Measurements from ENCODE around the gene PLEKHM2.

PLEKHM2 gene

DNA sequence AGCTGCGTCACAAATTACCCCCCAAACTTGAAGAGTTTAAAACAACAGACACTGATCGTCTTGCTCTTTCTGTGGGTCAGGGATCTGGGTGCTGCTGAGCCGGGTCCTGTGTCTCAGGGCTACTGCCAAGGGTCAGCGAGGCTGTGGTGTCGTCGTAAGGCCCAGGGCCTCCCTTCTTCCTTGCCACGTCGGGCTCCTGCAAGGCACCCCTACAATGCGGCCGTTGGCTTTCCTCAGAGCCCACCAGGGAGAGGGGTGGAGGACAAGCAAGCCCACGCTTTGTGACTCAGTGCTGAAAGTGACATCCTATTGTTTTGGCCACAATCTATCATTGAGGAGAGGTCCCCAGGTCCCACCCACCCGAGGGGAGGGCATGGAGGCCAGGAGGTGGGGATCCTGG, 66.8 kb downstream of the PLEKHM2 start:
- Histone ChIP-seq H3K27me3 (ENCODE audit: control insufficient read depth, insufficient read depth, low read length) (no peaks in the 10 kb centered on the region), H3K4me3 (ENCODE audit: low read length) (no peak overlapping the region), H3K9me3 (replicated peaks; ENCODE audit: low read length) (no peaks in the 10 kb centered on the region)

DNA sequence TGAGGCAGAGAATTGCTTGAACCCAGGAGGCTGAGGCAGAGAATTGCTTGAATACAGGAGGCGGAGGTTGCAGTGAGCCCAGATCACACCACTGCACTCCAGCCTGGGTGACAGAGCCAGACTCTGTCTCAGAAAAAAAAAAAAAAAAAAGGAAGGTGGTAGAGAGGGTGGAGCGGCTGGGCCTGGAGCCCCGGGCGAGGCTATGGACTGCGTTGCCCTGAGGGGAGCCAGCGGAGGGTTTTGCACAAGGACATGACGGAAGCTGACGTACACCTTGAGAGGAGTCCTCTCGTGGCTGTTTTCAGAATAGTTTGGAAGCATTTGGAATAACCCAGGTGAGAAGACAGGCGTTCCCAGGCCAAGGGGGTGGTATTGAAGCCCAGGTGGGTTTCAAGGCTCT, 67.6 kb downstream of the PLEKHM2 start:
- no peaks in the 10 kb centered on the region for H3K36me3 ChIP-seq (ENCODE audit: insufficient read depth, low read length)
- no peak overlapping the region for H3K9ac ChIP-seq (ENCODE audit: low read depth, low read length)
- H3K4me3 ChIP-seq (ENCODE audit: low read length) = no peak overlapping the region
- H3K4me1 ChIP-seq (ENCODE audit: control insufficient read depth, insufficient read depth, low read length) = peaks cover 27% of the 10 kb centered on the region
- H3K4me2 ChIP-seq (ENCODE audit: low read length) = no peak overlapping the region
- H3K9me3 ChIP-seq (replicated peaks; ENCODE audit: low read length) = no peaks in the 10 kb centered on the region
- no peaks in the 10 kb centered on the region for H3K27me3 ChIP-seq (ENCODE audit: control insufficient read depth, insufficient read depth, low read length)

More for the DNA sequence above, 66.8 kb downstream of the PLEKHM2 start:
- Histone ChIP-seq H3K9ac (ENCODE audit: low read depth, low read length) (no peak overlapping the region), H3K36me3 (ENCODE audit: insufficient read depth, low read length) (no peaks in the 10 kb centered on the region), H3K4me1 (ENCODE audit: control insufficient read depth, insufficient read depth, low read length) (peaks cover 19% of the 10 kb centered on the region), H3K4me2 (ENCODE audit: low read length) (no peak overlapping the region)

- Histone ChIP-seq H3K9ac (ENCODE audit: low read depth, low read length) (no peak overlapping the region), H3K4me2 (ENCODE audit: low read length) (no peak overlapping the region), H3K4me1 (ENCODE audit: control insufficient read depth, insufficient read depth, low read length) (peaks cover 40% of the 10 kb centered on the region), H3K4me3 (ENCODE audit: low read length) (no peak overlapping the region), H3K36me3 (ENCODE audit: insufficient read depth, low read length) (no peaks in the 10 kb centered on the region), H3K27me3 (ENCODE audit: control insufficient read depth, insufficient read depth, low read length) (no peaks in the 10 kb centered on the region), H3K9me3 (replicated peaks; ENCODE audit: low read length) (no peaks in the 10 kb centered on the region)
These were observed 69.7 kb downstream of the PLEKHM2 start for GRCh38 chr1:15753776-15754175.

- Histone ChIP-seq H3K4me2 (ENCODE audit: low read length) (no peak overlapping the region), H3K9ac (ENCODE audit: low read depth, low read length) (no peak overlapping the region), H3K9me3 (replicated peaks; ENCODE audit: low read length) (no peaks in the 10 kb centered on the region), H3K4me1 (ENCODE audit: control insufficient read depth, insufficient read depth, low read length) (peaks cover 28% of the 10 kb centered on the region), H3K27me3 (ENCODE audit: control insufficient read depth, insufficient read depth, low read length) (no peaks in the 10 kb centered on the region), H3K4me3 (ENCODE audit: low read length) (no peak overlapping the region), H3K36me3 (ENCODE audit: insufficient read depth, low read length) (no peaks in the 10 kb centered on the region)
These were observed 71.0 kb downstream of the PLEKHM2 start for GRCh38 chr1:15755021-15755645.

DNA sequence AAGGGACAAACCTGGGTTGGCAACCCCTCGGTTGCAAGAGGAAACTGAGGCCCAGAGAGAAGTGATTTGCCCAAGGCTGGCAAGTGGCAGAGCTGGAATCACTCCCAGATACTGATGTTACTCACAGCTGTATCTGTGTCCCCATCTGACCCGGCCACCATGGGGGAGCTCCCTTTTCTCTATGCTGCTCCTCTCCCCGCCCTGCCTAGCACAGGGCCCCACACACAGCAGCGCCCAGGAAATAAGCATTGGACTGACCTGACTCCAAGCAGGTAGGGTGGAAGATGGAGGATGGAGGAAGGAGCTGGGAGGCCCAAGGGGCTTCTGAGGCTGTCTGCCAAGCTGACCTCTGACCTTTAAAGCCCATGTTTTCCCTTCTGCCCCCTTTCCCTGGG, 71.5 kb downstream of the PLEKHM2 start:
- H3K4me2 ChIP-seq (ENCODE audit: low read length) = no peak overlapping the region
- no peaks in the 10 kb centered on the region for H3K27me3 ChIP-seq (ENCODE audit: control insufficient read depth, insufficient read depth, low read length)
- H3K9me3 ChIP-seq (replicated peaks; ENCODE audit: low read length) = no peaks in the 10 kb centered on the region
- H3K4me1 ChIP-seq (ENCODE audit: control insufficient read depth, insufficient read depth, low read length) = peaks cover 29% of the 10 kb centered on the region
- no peak overlapping the region for H3K9ac ChIP-seq (ENCODE audit: low read depth, low read length)
- no peaks in the 10 kb centered on the region for H3K36me3 ChIP-seq (ENCODE audit: insufficient read depth, low read length)
- no peak overlapping the region for H3K4me3 ChIP-seq (ENCODE audit: low read length)

DNA sequence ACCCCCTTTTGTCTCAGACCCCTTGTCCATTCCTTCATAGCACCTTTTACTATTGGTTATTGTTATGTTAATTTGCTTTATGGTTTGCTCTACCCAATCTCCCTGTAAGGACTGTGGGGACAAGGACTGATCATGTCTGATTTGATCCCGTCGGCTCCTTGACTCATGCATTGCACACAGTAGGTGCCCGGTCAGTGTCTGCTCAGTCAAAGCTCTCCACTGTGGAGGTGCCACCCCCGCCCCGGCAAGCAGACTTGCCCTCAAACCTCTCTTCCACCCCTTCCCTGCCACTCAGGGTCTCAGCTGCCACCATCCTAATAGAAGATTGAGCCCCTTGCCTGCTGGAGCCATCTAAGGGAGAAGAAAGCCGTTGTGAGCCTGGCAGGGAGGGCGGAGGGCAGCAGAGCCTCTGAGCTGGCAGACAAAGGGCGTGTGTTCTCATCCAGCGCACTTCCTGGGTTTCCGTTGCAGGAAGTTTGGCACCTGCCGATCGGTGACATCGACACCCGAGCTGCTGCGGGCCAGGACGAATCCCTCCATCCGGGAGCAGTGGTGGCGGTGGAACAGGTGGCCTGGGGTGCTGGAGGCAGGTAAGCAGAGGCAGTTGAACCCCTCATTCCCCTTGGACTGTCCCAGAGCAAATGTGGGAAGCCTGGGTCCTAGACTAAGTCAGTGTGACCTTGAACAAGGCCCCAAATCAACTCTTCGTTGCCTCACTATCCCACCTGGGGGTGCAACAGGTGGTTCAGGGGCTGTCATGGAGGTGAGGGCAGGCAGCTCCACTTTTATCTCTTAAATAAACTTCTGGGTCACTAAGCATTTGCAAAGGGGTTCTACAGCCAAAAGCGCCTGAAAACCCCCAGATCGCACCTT, 72.3 kb downstream of the PLEKHM2 start:
- Histone ChIP-seq H3K4me3 (ENCODE audit: low read length) (no peak overlapping the region), H3K9ac (ENCODE audit: low read depth, low read length) (no peak overlapping the region), H3K27me3 (ENCODE audit: control insufficient read depth, insufficient read depth, low read length) (no peaks in the 10 kb centered on the region), H3K4me2 (ENCODE audit: low read length) (peak overlapping the region; percentile 61), H3K9me3 (replicated peaks; ENCODE audit: low read length) (no peaks in the 10 kb centered on the region), H3K36me3 (ENCODE audit: insufficient read depth, low read length) (no peaks in the 10 kb centered on the region), H3K4me1 (ENCODE audit: control insufficient read depth, insufficient read depth, low read length) (peaks cover 37% of the 10 kb centered on the region)

- H3K4me3 ChIP-seq (ENCODE audit: low read length) = no peak overlapping the region
- H3K27me3 ChIP-seq (ENCODE audit: control insufficient read depth, insufficient read depth, low read length) = no peaks in the 10 kb centered on the region
- H3K4me1 ChIP-seq (ENCODE audit: control insufficient read depth, insufficient read depth, low read length) = peaks cover 37% of the 10 kb centered on the region
These were observed 73.0 kb downstream of the PLEKHM2 start for GRCh38 chr1:15757016-15757543.

DNA sequence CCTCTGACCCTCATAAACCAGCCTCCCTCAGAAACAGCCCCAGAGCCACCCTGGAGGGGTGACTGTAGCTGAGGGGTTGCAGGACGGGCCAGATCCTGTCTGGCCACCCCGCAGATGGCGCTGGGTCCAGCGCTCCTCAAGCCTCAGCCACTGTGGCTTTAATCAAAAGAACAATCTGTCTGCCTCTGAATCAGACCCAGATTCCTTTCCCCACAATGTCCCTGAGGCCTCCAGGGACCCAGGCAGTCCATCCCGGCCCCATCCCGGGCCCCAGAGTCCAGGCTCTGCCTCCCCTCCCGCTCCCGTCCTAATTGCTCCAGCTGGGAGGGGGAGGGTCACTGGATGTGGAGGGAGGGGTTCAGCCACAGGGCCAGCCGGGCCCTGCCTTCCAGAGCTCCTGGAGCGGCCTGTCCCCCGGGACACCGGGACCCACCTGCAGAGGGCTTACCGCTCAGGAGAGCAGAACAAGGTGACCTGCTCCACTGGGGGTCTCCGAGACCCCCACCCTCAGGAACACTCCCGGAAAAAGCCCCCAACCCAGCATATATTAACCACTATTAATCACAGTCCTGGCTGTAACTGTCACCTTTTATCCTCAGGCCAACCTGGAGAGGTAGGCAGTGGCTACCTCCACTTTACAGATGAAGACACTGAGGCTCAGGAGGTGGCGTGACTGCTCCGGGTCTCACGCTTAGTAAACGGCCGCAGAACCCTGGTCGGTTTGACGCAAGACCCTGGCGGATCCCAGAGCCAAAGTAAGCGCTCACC, 73.6 kb downstream of the PLEKHM2 start:
- Histone ChIP-seq H3K36me3 (ENCODE audit: insufficient read depth, low read length) (no peaks in the 10 kb centered on the region), H3K9me3 (replicated peaks; ENCODE audit: low read length) (no peaks in the 10 kb centered on the region), H3K4me2 (ENCODE audit: low read length) (peak overlapping the region; percentile 68), H3K4me1 (ENCODE audit: control insufficient read depth, insufficient read depth, low read length) (peaks cover 37% of the 10 kb centered on the region), H3K9ac (ENCODE audit: low read depth, low read length) (peak overlapping the region; percentile 14), H3K27me3 (ENCODE audit: control insufficient read depth, insufficient read depth, low read length) (no peaks in the 10 kb centered on the region), H3K4me3 (ENCODE audit: low read length) (peak overlapping the region; percentile 35)

More at GRCh38 chr1:15757016-15757543, 73.0 kb downstream of the PLEKHM2 start:
- Histone ChIP-seq H3K36me3 (ENCODE audit: insufficient read depth, low read length) (no peaks in the 10 kb centered on the region), H3K4me2 (ENCODE audit: low read length) (peak overlapping the region; percentile 68), H3K9ac (ENCODE audit: low read depth, low read length) (no peak overlapping the region), H3K9me3 (replicated peaks; ENCODE audit: low read length) (no peaks in the 10 kb centered on the region)

DNA sequence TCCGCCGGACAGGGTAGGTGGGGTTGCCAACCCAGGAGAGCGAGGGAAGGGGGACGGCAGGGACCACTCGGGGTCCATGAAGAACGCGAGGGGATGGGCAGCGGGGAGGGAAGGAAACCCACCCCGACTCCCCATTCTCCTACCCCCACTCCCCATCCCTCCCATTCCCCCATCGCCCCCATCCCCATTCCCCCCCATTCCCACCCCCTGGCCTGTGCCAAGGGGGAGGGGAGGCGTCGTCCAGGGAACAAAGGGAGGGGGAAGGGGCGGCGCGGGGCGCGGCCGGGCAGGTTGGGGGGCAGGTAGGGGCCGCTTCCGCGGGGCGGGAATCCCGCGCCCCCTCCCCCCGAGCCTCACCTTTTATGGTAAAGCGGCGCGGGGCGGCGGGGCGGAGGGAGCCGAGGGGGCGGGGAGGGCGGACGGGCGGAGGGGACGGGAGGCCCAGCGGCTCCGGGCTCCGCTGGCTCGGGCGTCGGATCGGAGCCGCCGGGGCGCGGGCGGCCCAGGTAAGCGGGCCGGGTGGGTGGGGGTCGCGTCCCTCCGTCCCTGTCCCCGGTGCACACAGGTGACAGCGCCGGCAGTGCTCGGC, 74.3 kb downstream of the PLEKHM2 start, which contains the start of gene FBLIM1:
FBLIM1 (plus strand) TSS at position 453 of the 589 bp plus-strand sequence. CDS start 6,189 bp downstream, outside the sequence.
- Histone ChIP-seq H3K4me3 (ENCODE audit: low read length) (peak within 1 kb of the TSS; percentile 88), H3K4me2 (ENCODE audit: low read length) (peak within 1 kb of the TSS; percentile 91), H3K36me3 (ENCODE audit: insufficient read depth, low read length) (no peaks in the 10 kb centered on the region), H3K4me1 (ENCODE audit: control insufficient read depth, insufficient read depth, low read length) (peaks cover 37% of the 10 kb centered on the region), H3K9me3 (replicated peaks; ENCODE audit: low read length) (no peaks in the 10 kb centered on the region), H3K27me3 (ENCODE audit: control insufficient read depth, insufficient read depth, low read length) (no peaks in the 10 kb centered on the region), H3K9ac (ENCODE audit: low read depth, low read length) (peak within 1 kb of the TSS; percentile 95)

- Histone ChIP-seq H3K4me1 (ENCODE audit: control insufficient read depth, insufficient read depth, low read length) (peaks cover 37% of the 10 kb centered on the region), H3K4me3 (ENCODE audit: low read length) (peak overlapping the region; percentile 88), H3K9me3 (replicated peaks; ENCODE audit: low read length) (no peaks in the 10 kb centered on the region), H3K4me2 (ENCODE audit: low read length) (peak overlapping the region; percentile 91), H3K9ac (ENCODE audit: low read depth, low read length) (peak overlapping the region; percentile 95), H3K36me3 (ENCODE audit: insufficient read depth, low read length) (peaks cover under 1% of the 10 kb centered on the region), H3K27me3 (ENCODE audit: control insufficient read depth, insufficient read depth, low read length) (no peaks in the 10 kb centered on the region)
These were observed 75.0 kb downstream of the PLEKHM2 start for GRCh38 chr1:15758953-15759661.

All from skeletal muscle satellite cell (primary cell).